B cell (primary cell): ENCODE measurements around the gene RAP1GAP2. TPM values are rescaled to one million over a fixed set of nuclear protein-coding genes. Genes with fewer than 3 reads are reported as not detected.

ENCODE experiments used
- ATAC-seq: fragments of 200-7000 bp; cut with Tn5 transposase; one replicate; pipeline ENCODE4 v1.10.0; 2021; ENCODE audit warnings: low read depth, mild to moderate bottlenecking, moderate number of reproducible peaks, moderate library complexity
- CTCF ChIA-PET: fragments of 350-600 bp; sonication (Branson Sonifier 250); formaldehyde crosslinking; loops from one replicate; lab custom pipeline; 2021; ENCODE audit warnings: antibody characterized with exemption, inconsistent platforms; lab: Charles Lee
- POLR2A ChIA-PET: fragments of 350-600 bp; sonication (Branson Sonifier 250); formaldehyde crosslinking; loops from one replicate; lab custom pipeline; 2021; ENCODE audit warnings: antibody characterized with exemption; lab: Charles Lee
- DNase-seq: peaks from one replicate; pipeline ENCODE4 v3.0.0; 2013
- H2AFZ ChIP-seq: 2 replicates; pipeline ENCODE4 v1.6.1; 2012; ENCODE audit warnings: mild to moderate bottlenecking, low read depth, low read length; ENCODE audit not compliant: insufficient read depth, poor library complexity, severe bottlenecking
- H3K27ac ChIP-seq, 2 donors: 1 replicate in 1 of 2; 2 replicates in 1 of 2; pipeline ENCODE4 v1.5.1; 2012 to 2013; ENCODE audit warnings: low read length in 2 of 2, mild to moderate bottlenecking in 2 of 2, moderate library complexity in 1 of 2
- H3K27me3 ChIP-seq, 4 experiments: fragments of 200-600 bp in 1 of 4; sonication (generic) in 1 of 4; replicated peaks in 1 of 4; 1 replicate in 2 of 4; 2 replicates in 2 of 4; pipeline versions ENCODE4 v1.6.1 to v1.7.0; 2013 to 2016; ENCODE audit warnings: low read length in 3 of 4, mild to moderate bottlenecking in 2 of 4, mixed read lengths in 1 of 4, moderate library complexity in 1 of 4; ENCODE audit not compliant: insufficient read depth in 4 of 4, control insufficient read depth in 3 of 4; ENCODE audit errors: control extremely low read depth in 1 of 4
- H3K36me3 ChIP-seq, 2 experiments: replicated peaks in 1 of 2; 1 replicate in 1 of 2; 2 replicates in 1 of 2; pipeline versions ENCODE4 v1.6.1 to v1.7.1; 2013; ENCODE audit warnings: low read length in 1 of 2; ENCODE audit not compliant: insufficient read depth in 2 of 2, control insufficient read depth in 1 of 2; ENCODE audit errors: control extremely low read depth in 1 of 2, extremely low read depth in 1 of 2
- H3K4me1 ChIP-seq, 2 donors: fragments of 200-600 bp in 1 of 2; sonication (generic) in 1 of 2; 1 replicate in 1 of 2; 2 replicates in 1 of 2; pipeline versions ENCODE4 v1.5.1 to v1.6.1; 2013 to 2017; ENCODE audit warnings: low read length in 2 of 2; ENCODE audit not compliant: control insufficient read depth in 2 of 2, insufficient read depth in 2 of 2
- H3K4me2 ChIP-seq: replicated peaks from 2 replicates; pipeline ENCODE3; 2012; ENCODE audit warnings: mild to moderate bottlenecking, low read depth, low read length; ENCODE audit not compliant: poor library complexity, severe bottlenecking
- H3K4me3 ChIP-seq, 5 experiments: fragments of 200-600 bp in 1 of 5; sonication (generic) in 1 of 5; 1 replicate in 3 of 5; 2 replicates in 2 of 5; pipeline versions ENCODE4 v1.5.1 to v1.7.0; 2011 to 2016; ENCODE audit warnings: low read length in 4 of 5, mild to moderate bottlenecking in 4 of 5, low read depth in 2 of 5, control low read depth in 1 of 5, moderate library complexity in 1 of 5; ENCODE audit not compliant: insufficient read depth in 1 of 5; ENCODE audit errors: control extremely low read depth in 1 of 5, extremely low read depth in 1 of 5
- H3K79me2 ChIP-seq: fragments of 200-600 bp; sonication (generic); one replicate; pipeline ENCODE4 v1.6.0; 2016; ENCODE audit warnings: low read length; ENCODE audit not compliant: control insufficient read depth, insufficient read depth
- H3K9ac ChIP-seq: fragments of 200-600 bp; sonication (generic); 2 replicates; pipeline ENCODE4 v1.6.1; 2017; ENCODE audit warnings: mild to moderate bottlenecking, low read length, moderate library complexity
- H3K9me3 ChIP-seq, 3 donors: one replicate each; pipeline versions ENCODE4 v1.6.1 to v1.7.1; 2013; ENCODE audit warnings: low read length in 2 of 3; ENCODE audit not compliant: control insufficient read depth in 2 of 3, insufficient read depth in 1 of 3; ENCODE audit errors: control extremely low read depth in 1 of 3
- H4K20me1 ChIP-seq: 2 replicates; pipeline ENCODE4 v1.6.0; 2012; ENCODE audit warnings: mild to moderate bottlenecking, low read length; ENCODE audit not compliant: insufficient read depth, control insufficient read depth, poor library complexity, severe bottlenecking
- H3K27ac Mint-ChIP-seq: one replicate; pipeline ENCODE4 v1.8.0; 2021; ENCODE audit warnings: mixed read lengths
- H3K27me3 Mint-ChIP-seq: one replicate; pipeline ENCODE4 v1.8.0; 2021; ENCODE audit warnings: mixed read lengths
- H3K4me1 Mint-ChIP-seq: one replicate; pipeline ENCODE4 v1.8.0; 2021; ENCODE audit warnings: mixed read lengths
- H3K4me3 Mint-ChIP-seq: one replicate; pipeline ENCODE4 v1.8.0; 2021; ENCODE audit warnings: mixed read lengths
- H3K9me3 Mint-ChIP-seq: one replicate; pipeline ENCODE4 v1.8.0; 2022; ENCODE audit warnings: mixed read lengths; ENCODE audit not compliant: insufficient read depth
- EZH2 ChIP-seq: IDR thresholded peaks from 2 replicates; pipeline ENCODE4 v1.6.1; 2012; ENCODE audit warnings: borderline replicate concordance, low read depth, mild to moderate bottlenecking, moderate library complexity, low read length; ENCODE audit not compliant: insufficient read depth, poor library complexity, severe bottlenecking
- WGBS: methylation state at CpG from one replicate; pipeline ENCODE4 v1.1.5; 2013; ENCODE audit warnings: missing lambda C conversion rate; ENCODE audit not compliant: insufficient coverage; 5-methylcytosine and 5-hydroxymethylcytosine counted together
- intact Hi-C: fragments of 100-400 bp; cut with micrococcal nuclease; formaldehyde crosslinking; loops from one replicate; pipeline ENCODE4 v1.10.0; 2022
- polyA plus RNA-seq: library from polyadenylated mRNA; depleted of rRNA; stranded (reverse); fragments of >200 nt; gene quantifications from 2 replicates; pipeline ENCODE4 v1.2.3, GENCODE V29; 2012
- total RNA-seq, 2 donors: library from RNA; stranded (reverse); fragments of 120-200 nt in 1 of 2; gene quantifications; 1 replicate in 1 of 2; 2 replicates in 1 of 2; pipeline versions ENCODE4 v1.2.3 to v1.2.4, GENCODE V29; 2013 to 2022
- TF ChIP-seq, protein P1 (sequence below): fragments of 200-600 bp; IDR thresholded peaks from one replicate; pipeline ENCODE4 v1.8.0; 2022; ENCODE audit warnings: antibody characterized with exemption, mild to moderate bottlenecking

RAP1GAP2 gene
- total and polyA plus RNA-seq, 2 donors (not counting 1 experiment from before 2014, with no cell fraction given): 14.9 to 16.4 TPM

DNA sequence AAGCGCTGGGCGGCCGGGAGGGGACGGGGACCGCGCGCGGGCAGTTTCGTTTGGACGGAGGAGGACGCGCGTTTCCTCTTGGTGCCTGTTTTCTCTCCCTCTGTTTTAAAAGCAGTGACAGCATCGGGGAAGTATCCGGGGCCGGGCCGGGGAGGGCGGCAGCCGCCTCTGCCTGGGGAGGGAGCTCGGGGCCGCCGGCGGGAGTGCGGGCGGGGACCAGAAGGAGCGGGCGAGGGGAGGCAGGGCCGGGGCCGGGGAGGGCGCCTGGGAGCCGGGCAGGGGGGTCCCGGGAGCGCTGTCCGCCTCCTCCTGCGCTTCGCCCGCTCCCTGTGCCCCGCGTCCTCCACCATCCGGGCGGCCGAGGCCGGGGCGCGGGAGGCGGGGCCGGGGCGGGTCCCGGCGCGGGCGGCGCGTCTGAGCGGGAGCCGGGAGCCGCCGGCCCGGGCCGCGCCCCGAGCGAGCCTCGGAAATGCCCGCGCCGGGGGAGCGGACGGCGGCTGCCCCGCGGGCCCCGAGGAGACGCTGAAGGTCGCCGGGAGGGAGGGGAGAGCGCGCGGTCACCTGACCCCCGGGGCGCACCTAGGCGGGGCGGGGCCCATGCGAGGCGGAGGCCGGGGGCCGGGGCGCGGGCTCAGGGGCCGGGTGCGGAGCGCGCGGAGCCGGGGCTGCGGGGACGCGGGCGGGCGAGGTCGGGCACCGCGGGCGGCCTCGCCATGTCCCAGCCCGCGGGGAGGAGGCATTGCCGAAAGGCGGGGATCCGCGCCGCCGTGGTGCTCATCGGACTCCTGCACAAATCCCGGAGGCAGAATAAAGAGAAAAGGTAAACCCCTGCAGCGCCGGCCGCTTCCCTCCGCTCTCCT, 57.3 kb downstream of the RAP1GAP2 start:
- H3K9ac ChIP-seq: peak overlapping the region; percentile 65
- peak; percentile 54 for DNase-seq
- POLR2A ChIA-PET: interaction anchor here (0.6 to 0.8 kb wide), 2 partner anchors 62 to 156 kb away, joined by 3 to 5 read pairs; no protein-coding TSS in a partner anchor
- peak; percentile 63 for TF ChIP-seq EZH2
- TF ChIP-seq, protein P1, sequence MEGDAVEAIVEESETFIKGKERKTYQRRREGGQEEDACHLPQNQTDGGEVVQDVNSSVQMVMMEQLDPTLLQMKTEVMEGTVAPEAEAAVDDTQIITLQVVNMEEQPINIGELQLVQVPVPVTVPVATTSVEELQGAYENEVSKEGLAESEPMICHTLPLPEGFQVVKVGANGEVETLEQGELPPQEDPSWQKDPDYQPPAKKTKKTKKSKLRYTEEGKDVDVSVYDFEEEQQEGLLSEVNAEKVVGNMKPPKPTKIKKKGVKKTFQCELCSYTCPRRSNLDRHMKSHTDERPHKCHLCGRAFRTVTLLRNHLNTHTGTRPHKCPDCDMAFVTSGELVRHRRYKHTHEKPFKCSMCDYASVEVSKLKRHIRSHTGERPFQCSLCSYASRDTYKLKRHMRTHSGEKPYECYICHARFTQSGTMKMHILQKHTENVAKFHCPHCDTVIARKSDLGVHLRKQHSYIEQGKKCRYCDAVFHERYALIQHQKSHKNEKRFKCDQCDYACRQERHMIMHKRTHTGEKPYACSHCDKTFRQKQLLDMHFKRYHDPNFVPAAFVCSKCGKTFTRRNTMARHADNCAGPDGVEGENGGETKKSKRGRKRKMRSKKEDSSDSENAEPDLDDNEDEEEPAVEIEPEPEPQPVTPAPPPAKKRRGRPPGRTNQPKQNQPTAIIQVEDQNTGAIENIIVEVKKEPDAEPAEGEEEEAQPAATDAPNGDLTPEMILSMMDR: no peak
- no peak overlapping the region for H3K27ac ChIP-seq
- Mint-ChIP-seq H3K4me3 (peak overlapping the region; percentile 82), H3K27me3 (peaks cover 38% of the 10 kb centered on the region), H3K4me1 (peaks cover 23% of the 10 kb centered on the region), H3K9me3 (no peaks in the 10 kb centered on the region), H3K27ac (peak overlapping the region; percentile 41)
- H3K27me3 ChIP-seq: peaks cover 0 to 64% (median 32%) of the 10 kb centered on the region in 4 experiments
- peaks cover 20 to 31% of the 10 kb centered on the region in 2 donors for H3K4me1 ChIP-seq
- no peaks in the 10 kb centered on the region for H3K9me3 ChIP-seq
- intact Hi-C loops: loop anchor here (5.0 kb wide), 2 partner anchors 79 to 149 kb away; no protein-coding TSS in a partner anchor
- peaks cover 33% of the 10 kb centered on the region for H3K79me2 ChIP-seq
- no peaks in the 10 kb centered on the region for H3K36me3 ChIP-seq
- H3K4me2 ChIP-seq: peak overlapping the region; percentile 98
- H4K20me1 ChIP-seq: peaks cover 79% of the 10 kb centered on the region
- H2AFZ ChIP-seq: peak overlapping the region; percentile 49
- CTCF ChIA-PET: interaction anchor here (0.6 to 10.4 kb wide), 5 partner anchors 13 to 160 kb away, joined by 3 to 370 read pairs (median 5); no protein-coding TSS in a partner anchor
- WGBS: under 1% methylated on average over 115 of the region's 119 CpGs
- H3K4me3 ChIP-seq: peak overlapping the region; percentile 14 to 62 (median 52)
- ATAC-seq: peak; percentile 29
